WI38 (cell line): Measurements from ENCODE around the gene GPR35.

Experiments
- H3K4me3 ChIP-seq: 2 replicates; pipeline ENCODE4 v1.5.1; 2011; ENCODE audit warnings: low read depth, mild to moderate bottlenecking, control low read depth, low read length
- CTCF ChIP-seq: IDR thresholded peaks from 2 replicates; pipeline ENCODE4 v1.5.1; 2012; ENCODE audit warnings: low read depth, mild to moderate bottlenecking, control low read depth, low read length

GPR35 gene

GRCh38 chr2:240643093-240643810 lies 18.0 kb downstream of the GPR35 start:
- no peak overlapping the region for H3K4me3 ChIP-seq
- TF ChIP-seq CTCF: no peak

- H3K4me3 ChIP-seq: no peak overlapping the region
- no peak for TF ChIP-seq CTCF
Measured at GRCh38 chr2:240643811-240644150, 18.5 kb downstream of the GPR35 start.

GRCh38 chr2:240644171-240644651 lies 18.9 kb downstream of the GPR35 start:
- no peak overlapping the region for H3K4me3 ChIP-seq
- TF ChIP-seq CTCF: no peak

- H3K4me3 ChIP-seq: no peak overlapping the region
- no peak for TF ChIP-seq CTCF
Measured at GRCh38 chr2:240644859-240645301, 19.6 kb downstream of the GPR35 start.

GRCh38 chr2:240645346-240645745 lies 20.1 kb downstream of the GPR35 start:
- H3K4me3 ChIP-seq: no peak overlapping the region
- no peak for TF ChIP-seq CTCF

GRCh38 chr2:240645801-240646175 lies 20.5 kb downstream of the GPR35 start:
- no peak overlapping the region for H3K4me3 ChIP-seq
- TF ChIP-seq CTCF: no peak

GRCh38 chr2:240646176-240646899 lies 21.1 kb downstream of the GPR35 start:
- no peak overlapping the region for H3K4me3 ChIP-seq
- TF ChIP-seq CTCF: no peak
